HEK293T (cell line): ENCODE data around the gene CDH20.

Source experiments
- CTCF ChIA-PET: fragments of 350-600 bp; formaldehyde crosslinking; extraction: SDS; loops from one replicate; lab custom pipeline; 2021; ENCODE audit warnings: antibody characterized with exemption, inconsistent platforms; lab: Yijun Ruan, JAX
- POLR2A ChIA-PET: fragments of 350-600 bp; formaldehyde crosslinking; extraction: SDS; loops from one replicate; lab custom pipeline; 2020; ENCODE audit warnings: antibody characterized with exemption, inconsistent platforms; lab: Yijun Ruan, JAX
- DNase-seq: peaks from one replicate; pipeline ENCODE4 v3.0.0; 2012; ENCODE audit warnings: mixed read lengths; ENCODE audit errors: extremely low spot score
- ARNT ChIP-seq: fragments of 450-650 bp; IDR thresholded peaks from 2 replicates; pipeline ENCODE4 v1.6.1; 2017; ENCODE audit warnings: mild to moderate bottlenecking
- BHLHE40 ChIP-seq: fragments of 450-650 bp; IDR thresholded peaks from 2 replicates; pipeline ENCODE4 v1.6.1; 2016; ENCODE audit warnings: mild to moderate bottlenecking, moderate library complexity, borderline replicate concordance
- CTBP1 ChIP-seq: fragments of 450-650 bp; IDR thresholded peaks from 2 replicates; pipeline ENCODE4 v1.6.1; 2016; ENCODE audit warnings: borderline replicate concordance
- ELF4 ChIP-seq: fragments of 450-650 bp; IDR thresholded peaks from 2 replicates; pipeline ENCODE4 v1.6.1; 2017; ENCODE audit warnings: antibody characterized with exemption
- FOXA1 ChIP-seq: fragments of 450-650 bp; IDR thresholded peaks from 2 replicates; pipeline ENCODE4 v1.6.1; 2016; ENCODE audit warnings: mild to moderate bottlenecking
- FOXK2 ChIP-seq: fragments of 450-650 bp; IDR thresholded peaks from 2 replicates; pipeline ENCODE4 v1.6.1; 2016; ENCODE audit warnings: mild to moderate bottlenecking
- FOXM1 ChIP-seq: fragments of 450-650 bp; IDR thresholded peaks from 2 replicates; pipeline ENCODE4 v1.6.1; 2017; ENCODE audit warnings: mild to moderate bottlenecking, borderline replicate concordance
- HDGF ChIP-seq: fragments of 450-650 bp; IDR thresholded peaks from 2 replicates; pipeline ENCODE4 v1.6.1; 2017; ENCODE audit warnings: antibody characterized with exemption, borderline replicate concordance
- L3MBTL2 ChIP-seq: fragments of 450-650 bp; conservative IDR thresholded peaks from 2 replicates; pipeline ENCODE4 v1.6.1; 2016; ENCODE audit warnings: mild to moderate bottlenecking
- LEF1 ChIP-seq: fragments of 450-650 bp; IDR thresholded peaks from 2 replicates; pipeline ENCODE4 v1.6.1; 2017; ENCODE audit warnings: mild to moderate bottlenecking, borderline replicate concordance
- NFRKB ChIP-seq: fragments of 450-650 bp; IDR thresholded peaks from 2 replicates; pipeline ENCODE4 v1.6.1; 2016; ENCODE audit warnings: mild to moderate bottlenecking, moderate library complexity
- SP1 ChIP-seq: fragments of 450-650 bp; IDR thresholded peaks from 2 replicates; pipeline ENCODE4 v1.6.1; 2017
- SUZ12 ChIP-seq: fragments of 450-650 bp; IDR thresholded peaks from 2 replicates; pipeline ENCODE4 v1.6.1; 2016; ENCODE audit warnings: mild to moderate bottlenecking
- TARDBP ChIP-seq: fragments of 450-650 bp; IDR thresholded peaks from 2 replicates; pipeline ENCODE4 v1.6.1; 2016
- ZNF384 ChIP-seq: fragments of 450-650 bp; IDR thresholded peaks from 2 replicates; pipeline ENCODE4 v1.6.1; 2016
- TF ChIP-seq, protein P1 (sequence below): fragments of 450-650 bp; IDR thresholded peaks from 2 replicates; pipeline ENCODE4 v1.6.1; 2016

CDH20 gene

DNA sequence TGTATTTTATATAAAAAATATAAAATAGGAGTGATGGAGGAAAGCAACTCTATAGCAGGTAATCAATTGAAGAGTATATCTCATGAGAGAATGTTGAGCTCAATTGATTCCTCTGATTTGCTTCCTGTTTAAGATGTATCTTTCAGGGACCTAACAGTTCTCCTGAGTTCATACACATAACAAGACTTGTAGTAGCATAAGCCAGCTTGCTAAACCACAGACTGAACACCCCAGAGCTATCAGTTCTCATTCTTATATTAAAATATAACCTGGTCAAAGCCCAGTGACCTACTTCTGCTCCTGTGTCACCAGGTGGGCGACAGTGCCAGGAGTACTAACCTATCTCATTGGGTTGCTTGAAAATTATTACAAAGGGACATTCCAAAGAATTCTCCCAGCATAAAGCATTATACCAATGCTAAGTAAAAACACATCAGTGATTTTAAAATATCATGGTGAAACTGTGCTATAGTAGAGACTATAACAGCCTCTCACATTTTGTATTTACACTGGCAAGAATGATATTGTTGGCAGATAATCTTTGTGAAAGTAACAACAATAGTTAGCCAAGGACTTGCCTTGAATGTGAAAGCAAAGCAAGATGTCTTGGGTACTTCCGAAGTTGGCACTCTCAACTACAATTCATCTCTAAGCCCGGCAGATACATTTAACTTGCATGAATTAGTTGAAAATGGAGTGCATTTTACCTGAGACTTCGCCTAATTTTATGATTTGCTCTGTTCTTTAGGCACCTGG lies 40.8 kb upstream of the CDH20 start:
- POLR2A ChIA-PET = no interaction called here
- TF ChIP-seq ELF4 (no peak), NFRKB (no peak), FOXM1 (no peak), BHLHE40 (no peak), ZNF384 (no peak), LEF1 (no peak), FOXK2 (no peak), SUZ12 (no peak), L3MBTL2 (no peak)
- CTCF ChIA-PET = no interaction called here
- DNase-seq = no peak

DNA sequence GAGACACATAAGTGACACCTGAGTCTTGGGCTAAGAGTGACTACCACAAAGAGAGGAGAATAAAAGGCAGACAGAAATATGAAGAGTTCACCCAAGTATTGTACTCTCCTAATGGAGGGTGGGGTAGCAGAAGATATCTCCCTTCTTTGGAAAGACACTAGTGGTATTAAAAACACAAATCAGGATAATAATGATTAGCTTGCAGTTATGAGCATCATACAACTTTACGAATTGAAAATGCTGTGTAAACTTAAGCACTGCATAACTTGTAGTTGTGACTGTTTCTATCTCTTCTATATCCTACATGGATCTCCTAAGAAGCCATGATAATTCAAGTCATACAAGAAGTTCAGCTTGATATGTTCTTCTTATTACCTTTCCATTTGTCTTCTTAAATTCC lies 38.1 kb upstream of the CDH20 start:
- TF ChIP-seq FOXK2 (no peak), SUZ12 (no peak), CTBP1 (no peak), SP1 (no peak), FOXA1 (no peak), LEF1 (no peak), NFRKB (no peak), ARNT (no peak), HDGF (no peak), ZNF384 (no peak)
- no peak for DNase-seq
- CTCF ChIA-PET = no interaction called here
- POLR2A ChIA-PET = no interaction called here

DNA sequence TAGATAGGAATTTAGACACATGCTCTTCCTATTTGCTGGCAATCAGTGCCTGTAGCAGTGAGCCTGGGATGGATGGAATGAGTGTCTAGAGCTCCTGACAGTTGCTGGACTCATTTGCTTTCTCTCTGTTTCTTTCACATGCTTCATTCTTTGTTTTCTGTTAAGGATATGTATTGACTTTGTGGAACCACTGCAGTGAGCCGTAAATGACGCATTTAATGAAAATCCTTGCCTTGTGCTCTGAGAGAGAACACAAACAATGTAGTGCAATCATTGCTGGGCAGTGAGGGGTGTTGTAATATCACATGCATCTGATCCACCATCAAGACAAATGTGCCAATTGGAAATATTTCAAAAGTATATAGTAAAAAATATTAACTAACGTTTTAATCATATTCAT lies 25.2 kb upstream of the CDH20 start:
- TF ChIP-seq NFRKB = no peak
- TF ChIP-seq FOXM1 = no peak
- TF ChIP-seq L3MBTL2 = no peak
- TF ChIP-seq FOXA1 = no peak
- CTCF ChIA-PET = no interaction called here
- POLR2A ChIA-PET = no interaction called here
- DNase-seq = no peak

DNA sequence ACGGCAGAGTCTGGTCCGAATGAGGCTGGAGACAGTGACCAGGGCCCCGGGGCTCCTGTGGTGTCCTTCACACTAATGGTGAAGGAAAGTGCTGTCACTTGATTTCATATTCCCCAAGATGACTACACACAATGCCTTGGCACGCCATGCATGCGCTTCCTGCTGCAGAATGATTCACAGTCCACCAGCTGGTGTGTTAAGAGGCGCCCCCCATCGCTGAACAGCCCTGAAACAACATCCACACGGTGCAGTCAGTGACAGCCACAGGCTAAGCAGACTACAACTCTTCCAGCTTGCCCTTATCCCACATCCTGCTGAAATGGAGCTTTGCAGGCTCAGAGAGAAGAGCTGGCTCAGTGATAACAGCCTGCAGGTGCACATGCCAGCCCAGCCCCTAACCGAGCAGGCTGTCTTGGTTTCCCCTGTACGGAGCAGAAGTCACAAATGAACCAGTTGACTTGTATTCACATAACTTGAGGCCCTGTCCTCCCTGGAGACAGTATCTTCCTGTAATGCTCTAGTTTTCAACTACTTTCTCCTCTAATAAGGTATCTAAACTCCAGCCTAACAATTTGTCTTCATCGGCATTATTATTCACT lies 24.3 kb upstream of the CDH20 start:
- CTCF ChIA-PET = no interaction called here
- POLR2A ChIA-PET = no interaction called here
- TF ChIP-seq ZNF384 = no peak
- TF ChIP-seq ELF4 = no peak
- TF ChIP-seq BHLHE40 = no peak
- no peak for TF ChIP-seq FOXM1
- TF ChIP-seq SP1 = no peak
- no peak for TF ChIP-seq L3MBTL2
- TF ChIP-seq LEF1 = no peak
- no peak for TF ChIP-seq CTBP1
- TF ChIP-seq FOXK2 = no peak
- no peak for TF ChIP-seq NFRKB
- TF ChIP-seq, protein P1, sequence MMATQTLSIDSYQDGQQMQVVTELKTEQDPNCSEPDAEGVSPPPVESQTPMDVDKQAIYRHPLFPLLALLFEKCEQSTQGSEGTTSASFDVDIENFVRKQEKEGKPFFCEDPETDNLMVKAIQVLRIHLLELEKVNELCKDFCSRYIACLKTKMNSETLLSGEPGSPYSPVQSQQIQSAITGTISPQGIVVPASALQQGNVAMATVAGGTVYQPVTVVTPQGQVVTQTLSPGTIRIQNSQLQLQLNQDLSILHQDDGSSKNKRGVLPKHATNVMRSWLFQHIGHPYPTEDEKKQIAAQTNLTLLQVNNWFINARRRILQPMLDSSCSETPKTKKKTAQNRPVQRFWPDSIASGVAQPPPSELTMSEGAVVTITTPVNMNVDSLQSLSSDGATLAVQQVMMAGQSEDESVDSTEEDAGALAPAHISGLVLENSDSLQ = no peak
- no peak for TF ChIP-seq SUZ12
- TF ChIP-seq TARDBP = no peak
- no peak for TF ChIP-seq HDGF
- TF ChIP-seq FOXA1 = no peak
- no peak for TF ChIP-seq ARNT
- DNase-seq = no peak

DNA sequence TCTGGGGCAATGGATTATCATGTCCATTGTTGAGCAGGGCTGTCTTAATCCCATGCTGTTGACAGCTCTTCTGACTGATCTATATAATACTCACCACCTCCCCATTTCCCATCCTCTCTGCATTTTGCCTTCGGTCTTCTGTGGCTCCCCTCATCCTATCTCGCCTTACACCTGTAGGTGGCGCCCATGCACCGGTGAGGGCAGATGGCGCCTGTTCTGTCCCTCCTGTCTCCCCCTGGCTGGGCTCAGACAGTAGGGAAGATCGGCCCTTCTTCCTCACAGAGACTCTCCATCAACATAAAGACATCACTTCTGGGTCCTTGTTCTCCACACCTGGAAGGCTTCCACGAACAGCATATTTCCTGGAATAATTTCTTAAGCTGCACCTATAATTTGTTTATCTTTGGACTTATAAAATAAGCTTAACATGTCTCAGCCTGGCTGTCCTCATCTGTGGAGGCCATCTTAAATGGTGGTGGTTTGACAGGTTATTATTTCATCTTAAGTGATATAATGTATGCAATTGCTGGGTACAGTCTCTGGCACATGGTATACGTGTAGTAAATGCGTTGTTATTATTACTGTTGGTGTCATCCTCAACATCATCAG lies 10.9 kb upstream of the CDH20 start:
- ChIA-PET POLR2A (interaction anchor here (1.2 kb wide), 1 partner anchor 180 kb away, joined by 3 read pairs; no protein-coding TSS in a partner anchor), CTCF (interaction anchor here (0.7 to 3.3 kb wide), 10 partner anchors 9 to 221 kb away, joined by 3 to 38 read pairs (median 4); no protein-coding TSS in a partner anchor)
- DNase-seq = peak; percentile 66
- no peak for TF ChIP-seq ZNF384
- TF ChIP-seq NFRKB = no peak
- TF ChIP-seq CTBP1 = no peak
- TF ChIP-seq ARNT = no peak

DNA sequence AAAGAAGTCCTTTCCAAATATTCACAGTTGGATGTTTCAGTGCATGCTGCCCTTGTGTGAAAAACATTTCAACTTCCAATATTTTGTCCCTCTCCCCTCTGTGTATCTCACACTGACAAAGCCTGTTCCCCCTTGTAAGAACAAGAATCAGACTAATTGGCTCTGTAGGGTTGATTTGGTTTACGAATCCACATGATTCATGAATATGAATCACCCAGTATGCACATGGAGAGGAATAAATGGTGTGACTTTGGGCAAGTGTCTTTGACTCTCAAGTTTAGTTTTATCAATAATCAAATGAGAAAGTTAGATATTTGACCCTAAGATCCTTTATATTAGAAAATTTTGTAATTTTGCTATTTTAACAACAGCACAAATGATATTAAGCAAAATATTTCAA lies 9.3 kb upstream of the CDH20 start:
- TF ChIP-seq NFRKB = no peak
- TF ChIP-seq FOXK2 = no peak
- TF ChIP-seq, protein P1 = no peak
- no peak for TF ChIP-seq FOXM1
- no peak for TF ChIP-seq CTBP1
- no peak for TF ChIP-seq SUZ12
- TF ChIP-seq BHLHE40 = no peak
- no peak for TF ChIP-seq ARNT
- TF ChIP-seq HDGF = no peak
- TF ChIP-seq SP1 = no peak
- TF ChIP-seq FOXA1 = no peak
- no peak for TF ChIP-seq L3MBTL2
- no peak for TF ChIP-seq TARDBP
- no peak for TF ChIP-seq LEF1
- no peak for TF ChIP-seq ELF4
- DNase-seq = no peak
- POLR2A ChIA-PET = no interaction called here
- CTCF ChIA-PET = no interaction called here
